Uterus (tissue), 4 donors: ENCODE measurements around the gene GLB1L3. TPM values are rescaled to one million over a fixed set of nuclear protein-coding genes. Genes with fewer than 3 reads are reported as not detected.

Experiments
- DNase-seq, 2 donors: peaks; one replicate each; pipeline ENCODE4 v3.0.0-alpha.2; 2019 to 2020
- H3K27ac ChIP-seq, 2 donors: fragments of 200-600 bp; sonication (generic); 1 replicate in 1 of 2; 2 replicates in 1 of 2; pipeline ENCODE4 v1.5.1; 2016 to 2018
- H3K27me3 ChIP-seq, 2 donors: fragments of 200-600 bp; sonication (generic); one replicate each; pipeline ENCODE4 v1.5.1; 2018 to 2019; ENCODE audit warnings: control low read depth in 1 of 2
- H3K36me3 ChIP-seq, 2 donors: fragments of 200-600 bp; sonication (generic); one replicate each; pipeline ENCODE4 v1.5.1; 2019; ENCODE audit warnings: control low read depth in 1 of 2
- H3K4me1 ChIP-seq, 2 donors: fragments of 200-600 bp; sonication (generic); one replicate each; pipeline ENCODE4 v1.5.1; 2018 to 2019; ENCODE audit warnings: control low read depth in 1 of 2
- H3K4me3 ChIP-seq, 2 donors: fragments of 200-600 bp; sonication (generic); 1 replicate in 1 of 2; 2 replicates in 1 of 2; pipeline ENCODE4 v1.5.1; 2018 to 2019; ENCODE audit warnings: mild to moderate bottlenecking in 1 of 2
- H3K9me3 ChIP-seq, 2 donors: fragments of 200-600 bp; sonication (generic); one replicate each; pipeline ENCODE4 v1.5.1; 2019; ENCODE audit warnings: control low read depth in 1 of 2
- CTCF ChIP-seq, 4 experiments: fragments of 200-600 bp in 2 of 4; fragments of 450-650 bp in 2 of 4; sonication (generic) in 2 of 4; IDR thresholded peaks; one replicate each; pipeline ENCODE4 v1.5.1; 2016 to 2019; ENCODE audit warnings: antibody characterized with exemption in 4 of 4, mild to moderate bottlenecking in 2 of 4, moderate library complexity in 1 of 4
- POLR2A ChIP-seq, 2 donors: fragments of 450-650 bp; IDR thresholded peaks; one replicate each; pipeline ENCODE4 v1.6.1; 2016; ENCODE audit warnings: antibody characterized with exemption in 2 of 2, mild to moderate bottlenecking in 1 of 2, moderate library complexity in 1 of 2
- intact Hi-C: fragments of 100-400 bp; cut with DNase I; formaldehyde crosslinking; loops from one replicate; pipeline ENCODE4 v1.15.1; 2023; ENCODE audit warnings: low total_unique reads
- total RNA-seq, 4 donors: library from RNA; depleted of rRNA in 3 of 4; stranded (reverse); fragments of >200 nt in 3 of 4; gene quantifications; one replicate each; pipeline versions ENCODE4 v1.1.0 to v1.2.4, GENCODE V29; 2014 to 2023
- donor health status: DM: yes; HTN: yes; CAD: no.

Gene GLB1L3
- total RNA-seq, 4 donors from 2014 or later: 1.4 to 7.2 TPM; not detected in 2

- DNase-seq: no peak
- H3K4me3 ChIP-seq: no peak overlapping the region
- no peak overlapping the region for H3K27ac ChIP-seq
- no peaks in the 10 kb centered on the region for H3K36me3 ChIP-seq
- H3K9me3 ChIP-seq: no peaks in the 10 kb centered on the region
- no peak for TF ChIP-seq POLR2A (IDR thresholded peaks at IDR 0.05)
- no peak for TF ChIP-seq CTCF (IDR thresholded peaks at IDR 0.05)
- peaks cover 13 to 17% of the 10 kb centered on the region in 2 donors for H3K27me3 ChIP-seq
- peaks cover 0 to 15% of the 10 kb centered on the region in 2 donors for H3K4me1 ChIP-seq
- intact Hi-C loops: no loop called here
Observed at GRCh38 chr11:134271978-134272377, 4.2 kb upstream of the GLB1L3 start.

GRCh38 chr11:134272381-134273316, 3.5 kb upstream of the GLB1L3 start:
- intact Hi-C loops: no loop called here
- no peaks in the 10 kb centered on the region for H3K9me3 ChIP-seq
- H3K4me3 ChIP-seq: no peak overlapping the region
- peaks cover 0 to 16% of the 10 kb centered on the region in 2 donors for H3K4me1 ChIP-seq
- no peak overlapping the region for H3K27ac ChIP-seq
- TF ChIP-seq POLR2A (IDR thresholded peaks at IDR 0.05) (no peak), CTCF (IDR thresholded peaks at IDR 0.05) (no peak)
- no peaks in the 10 kb centered on the region for H3K36me3 ChIP-seq
- H3K27me3 ChIP-seq: peaks cover 16 to 24% of the 10 kb centered on the region in 2 donors
- DNase-seq: no peak

GRCh38 chr11:134273317-134273712, 2.9 kb upstream of the GLB1L3 start:
- H3K27me3 ChIP-seq: peaks cover 16 to 24% of the 10 kb centered on the region in 2 donors
- no peak overlapping the region for H3K4me3 ChIP-seq
- TF ChIP-seq POLR2A (IDR thresholded peaks at IDR 0.05) (no peak), CTCF (IDR thresholded peaks at IDR 0.05) (no peak)
- DNase-seq: no peak
- peaks cover 0 to 1% of the 10 kb centered on the region in 2 donors for H3K9me3 ChIP-seq
- H3K27ac ChIP-seq: no peak overlapping the region
- peaks cover 0 to 16% of the 10 kb centered on the region in 2 donors for H3K4me1 ChIP-seq
- no peaks in the 10 kb centered on the region for H3K36me3 ChIP-seq
- intact Hi-C loops: no loop called here

GRCh38 chr11:134275188-134275533, 1.0 kb upstream of the GLB1L3 start:
- no peak for DNase-seq
- Histone ChIP-seq H3K9me3 (peaks cover 0 to 4% of the 10 kb centered on the region in 2 donors), H3K27me3 (peaks cover 16 to 24% of the 10 kb centered on the region in 2 donors), H3K27ac (no peak overlapping the region), H3K4me3 (peak overlapping the region in 1 of 2 donors; percentile 33), H3K4me1 (peaks cover 0 to 16% of the 10 kb centered on the region in 2 donors), H3K36me3 (no peaks in the 10 kb centered on the region)
- TF ChIP-seq CTCF (IDR thresholded peaks at IDR 0.05) (no peak), POLR2A (IDR thresholded peaks at IDR 0.05) (no peak)
- intact Hi-C loops: no loop called here
